Left lung (tissue), 14 donors: Measurements from ENCODE around the gene FAM135A. TPM values are rescaled to one million over a fixed set of nuclear protein-coding genes. Genes with fewer than 3 reads are reported as not detected.
A peak's percentile ranks its signal among the peaks of the same experiment; 100 is the strongest.

Experiments
- ATAC-seq: fragments of 200-7000 bp; cut with Tn5 transposase; one replicate; pipeline ENCODE4 v1.9.1; 2020; ENCODE audit warnings: moderate library complexity
- DNase-seq, 4 donors: peaks; one replicate each; pipeline ENCODE4 v3.0.0-alpha.2; 2013 to 2020
- H3K27ac ChIP-seq, 2 donors: fragments of 200-600 bp; sonication (generic) in 1 of 2; one replicate each; pipeline versions ENCODE4 v1.5.0 to v1.8.0; 2020 to 2021
- H3K27me3 ChIP-seq, 2 donors: fragments of 200-600 bp; sonication (generic) in 1 of 2; one replicate each; pipeline versions ENCODE4 v1.5.0 to v1.8.0; 2020 to 2021
- H3K36me3 ChIP-seq, 2 donors: fragments of 200-600 bp; sonication (generic) in 1 of 2; one replicate each; pipeline versions ENCODE4 v1.5.0 to v1.8.0; 2020 to 2021
- H3K4me1 ChIP-seq, 2 donors: fragments of 200-600 bp; one replicate each; pipeline ENCODE4 v1.8.0; 2021
- H3K4me3 ChIP-seq, 2 donors: fragments of 200-600 bp; sonication (generic) in 1 of 2; one replicate each; pipeline versions ENCODE4 v1.5.0 to v1.8.0; 2020 to 2021; ENCODE audit warnings: mild to moderate bottlenecking in 1 of 2
- H3K9me3 ChIP-seq, 2 donors: fragments of 200-600 bp; sonication (generic) in 1 of 2; one replicate each; pipeline versions ENCODE4 v1.5.0 to v1.8.0; 2020 to 2021
- CTCF ChIP-seq, 2 donors: fragments of 200-600 bp; sonication (generic) in 1 of 2; IDR thresholded peaks; one replicate each; pipeline versions ENCODE4 v1.5.0 to v1.8.0; 2021; ENCODE audit warnings: antibody characterized with exemption in 2 of 2
- intact Hi-C, 2 donors: fragments of 100-400 bp; cut with DNase I; formaldehyde crosslinking; loops; one replicate each; pipeline versions ENCODE4 v1.11.2 to v1.14.2; 2022
- long read RNA-seq, 12 donors: library from polyadenylated mRNA in 2 of 12; unstranded in 2 of 12; transcript quantifications; one replicate each; pipeline ENCODE4 v2.0.0 and lab custom pipeline, GENCODE V29; 2019 to 2026
- polyA plus RNA-seq, 6 donors: library from polyadenylated mRNA; unstranded; fragments of 120-200 nt; gene quantifications; one replicate each; pipeline ENCODE4 v1.2.1, GENCODE V29; 2013; ENCODE audit not compliant: insufficient read length in 6 of 6
- total RNA-seq, 2 donors: library from RNA; stranded (reverse); fragmentation: NEBNext Ultra II Directional; extraction: Animal tissue kit (Norgen Biotek cat#: 25700); gene quantifications; one replicate each; pipeline ENCODE4 v1.2.1, GENCODE V29; 2021
- donor health status: DM: no; HTN: yes; CAD: no.
- donor health status: DM: no; HTN: no; CAD: no.

Gene FAM135A
- 10 to 100 TPM; 26.4 to 28.8 TPM for total RNA-seq
- 10 to 100 TPM; 21.9 to 28.3 (median 25.2) TPM for polyA plus RNA-seq
- long read RNA-seq, donor 1, partial matches to known transcripts: 0 of 1 reads
- long read RNA-seq, donor 1, other reads (novel, unspliced or antisense): 0 of 1 reads
- long read RNA-seq, donor 2, partial matches to known transcripts: 0 of 1 reads
- long read RNA-seq, donor 2, other reads (novel, unspliced or antisense): 0 of 1 reads
- long read RNA-seq, donor 3: 0 reads
- long read RNA-seq, donor 4, partial matches to known transcripts: 1 of 5 reads
- long read RNA-seq, donor 4, other reads (novel, unspliced or antisense): 4 of 5 reads
- long read RNA-seq, donor 5, partial matches to known transcripts: 6 of 7 reads
- long read RNA-seq, donor 5, other reads (novel, unspliced or antisense): 0 of 7 reads
- long read RNA-seq, donor 6: 0 reads
- long read RNA-seq, donor 7, partial matches to known transcripts: 0 of 1 reads
- long read RNA-seq, donor 7, other reads (novel, unspliced or antisense): 0 of 1 reads
- long read RNA-seq, donor 8, partial matches to known transcripts: 0 of 2 reads
- long read RNA-seq, donor 8, other reads (novel, unspliced or antisense): 0 of 2 reads
- long read RNA-seq, donor 9: 0 reads
- long read RNA-seq, donor 10, partial matches to known transcripts: 1 of 1 reads
- long read RNA-seq, donor 10, other reads (novel, unspliced or antisense): 0 of 1 reads
- long read RNA-seq, donor 11: 0 reads
- long read RNA-seq, donor 12, partial matches to known transcripts: 7 of 7 reads
- long read RNA-seq, donor 12, other reads (novel, unspliced or antisense): 0 of 7 reads

- Histone ChIP-seq H3K9me3 (no peaks in the 10 kb centered on the region), H3K4me3 (peak within 1 kb of the TSS; percentile 89 to 95), H3K36me3 (peaks cover 0 to 5% of the 10 kb centered on the region in 2 donors), H3K4me1 (peaks cover 0 to 14% of the 10 kb centered on the region in 2 donors), H3K27me3 (no peaks in the 10 kb centered on the region), H3K27ac (peak within 1 kb of the TSS; percentile 77 to 78)
- DNase-seq (peak; percentile 97 to 99 (median 99)), ATAC-seq (peak; percentile 99)
- intact Hi-C loops: no loop called here
- TF ChIP-seq CTCF (IDR thresholded peaks at IDR 0.05): no peak
Observed at GRCh38 chr6:70413114-70413991, at the start of gene FAM135A. FAM135A (plus strand) TSS chr6:70413508; CDS start chr6:70428343, 14,835 bp downstream.

GRCh38 chr6:70363741-70364493 lies 49.4 kb upstream of the FAM135A start:
- no peak for DNase-seq
- no peaks in the 10 kb centered on the region for H3K27me3 ChIP-seq
- no peak for TF ChIP-seq CTCF (IDR thresholded peaks at IDR 0.05)
- H3K4me1 ChIP-seq: no peaks in the 10 kb centered on the region
- no peaks in the 10 kb centered on the region for H3K9me3 ChIP-seq
- H3K27ac ChIP-seq: no peak overlapping the region
- ATAC-seq: no peak
- no peak overlapping the region for H3K4me3 ChIP-seq
- no peaks in the 10 kb centered on the region for H3K36me3 ChIP-seq
- intact Hi-C loops: no loop called here

GRCh38 chr6:70369332-70369950 lies 43.9 kb upstream of the FAM135A start:
- peak; percentile 81 to 86 for TF ChIP-seq CTCF (IDR thresholded peaks at IDR 0.05)
- peak; percentile 95 for ATAC-seq

GRCh38 chr6:70370496-70370895 lies 42.8 kb upstream of the FAM135A start:
- DNase-seq (no peak), ATAC-seq (no peak)
- no peaks in the 10 kb centered on the region for H3K36me3 ChIP-seq
- H3K9me3 ChIP-seq: no peaks in the 10 kb centered on the region
- intact Hi-C loops: loop anchor here in 1 of 2 donors (5.0 kb wide), 1 partner anchor 63 kb away; no protein-coding TSS in a partner anchor
- H3K4me1 ChIP-seq: no peaks in the 10 kb centered on the region
- no peak overlapping the region for H3K27ac ChIP-seq
- no peaks in the 10 kb centered on the region for H3K27me3 ChIP-seq
- H3K4me3 ChIP-seq: no peak overlapping the region
- no peak for TF ChIP-seq CTCF (IDR thresholded peaks at IDR 0.05)

More at GRCh38 chr6:70369332-70369950, 43.9 kb upstream of the FAM135A start:
- Histone ChIP-seq H3K4me1 (no peaks in the 10 kb centered on the region), H3K36me3 (no peaks in the 10 kb centered on the region), H3K27ac (no peak overlapping the region), H3K27me3 (no peaks in the 10 kb centered on the region), H3K9me3 (no peaks in the 10 kb centered on the region), H3K4me3 (no peak overlapping the region)
- intact Hi-C loops: no loop called here
- DNase-seq: peak in 3 of 4 donors; percentile 54 to 70 (median 63)
